HG03342 (cell line): ENCODE results near the gene MZB1.
"Not testable (repeated sequence)": the region's sequence is repeated elsewhere in the genome, so short reads cannot be mapped to it uniquely, and the experiment has no call there.

Source experiments
- ATAC-seq: cut with Tn5 transposase; IDR thresholded peaks from one replicate; pipeline ENCODE4 v1.9.1; 2021; ENCODE audit warnings: mild to moderate bottlenecking, moderate library complexity; ENCODE audit not compliant: unreplicated experiment

The MZB1 gene

DNA sequence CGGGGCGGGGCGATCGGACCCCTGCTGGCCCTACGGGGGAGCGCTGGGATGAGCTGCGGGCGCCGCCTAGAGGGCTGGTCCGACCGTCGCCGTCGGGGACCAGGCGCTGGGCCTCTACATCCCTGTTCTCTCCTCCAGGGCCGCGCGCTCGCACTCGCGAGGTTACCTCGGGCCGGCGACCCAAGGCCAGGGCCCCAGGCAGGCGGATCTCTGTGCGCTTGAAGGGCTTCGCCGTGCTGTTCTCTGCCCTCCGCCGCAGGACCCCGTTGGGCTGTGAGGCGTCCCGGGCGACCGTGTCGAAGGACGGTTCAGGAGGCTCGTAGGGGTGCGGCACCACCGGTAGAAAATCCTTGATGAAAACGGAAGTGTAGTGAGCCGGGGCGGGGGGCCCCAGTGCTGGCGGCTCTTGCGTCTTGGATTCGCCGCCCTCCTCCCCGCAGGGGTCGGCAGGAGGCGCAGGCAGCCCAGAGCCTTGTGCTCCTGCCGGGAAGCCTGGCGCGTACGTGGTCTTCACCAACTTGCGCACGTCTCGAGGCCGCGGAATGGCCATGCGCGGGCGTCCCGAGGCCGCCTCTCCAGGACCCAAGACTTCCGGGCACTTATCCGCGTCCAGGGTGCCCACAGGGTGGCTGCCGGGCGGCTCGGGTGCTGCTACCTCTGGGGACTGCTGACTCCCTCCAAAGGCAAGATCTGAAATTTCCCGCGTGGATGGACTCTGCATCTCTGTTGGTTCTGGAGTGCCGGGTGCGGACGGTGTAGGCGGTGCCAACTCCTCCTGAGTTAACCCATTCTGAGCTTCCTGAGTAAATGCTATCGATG is 3.2 kb upstream of the MZB1 start:
- peak; percentile 54 for ATAC-seq

DNA sequence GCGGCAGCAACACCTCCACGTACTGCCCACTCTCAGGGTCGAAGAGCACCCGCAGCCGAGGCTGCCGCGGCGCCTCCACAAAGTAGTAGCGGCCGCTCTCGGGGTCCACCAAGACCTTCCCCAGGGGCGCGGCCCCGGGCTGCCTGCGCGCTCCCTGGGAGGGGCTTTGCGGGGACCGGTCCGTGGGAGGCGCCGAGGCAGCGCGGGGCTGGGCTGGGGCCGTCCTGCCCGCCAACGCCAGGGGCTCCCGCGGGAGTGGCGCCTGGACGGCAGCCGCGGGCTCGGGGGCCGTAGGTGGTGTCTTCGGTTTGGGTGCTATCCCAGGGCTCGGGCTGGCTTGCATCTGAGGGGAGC is 2.6 kb upstream of the MZB1 start:
- ATAC-seq: peak; percentile 8

DNA sequence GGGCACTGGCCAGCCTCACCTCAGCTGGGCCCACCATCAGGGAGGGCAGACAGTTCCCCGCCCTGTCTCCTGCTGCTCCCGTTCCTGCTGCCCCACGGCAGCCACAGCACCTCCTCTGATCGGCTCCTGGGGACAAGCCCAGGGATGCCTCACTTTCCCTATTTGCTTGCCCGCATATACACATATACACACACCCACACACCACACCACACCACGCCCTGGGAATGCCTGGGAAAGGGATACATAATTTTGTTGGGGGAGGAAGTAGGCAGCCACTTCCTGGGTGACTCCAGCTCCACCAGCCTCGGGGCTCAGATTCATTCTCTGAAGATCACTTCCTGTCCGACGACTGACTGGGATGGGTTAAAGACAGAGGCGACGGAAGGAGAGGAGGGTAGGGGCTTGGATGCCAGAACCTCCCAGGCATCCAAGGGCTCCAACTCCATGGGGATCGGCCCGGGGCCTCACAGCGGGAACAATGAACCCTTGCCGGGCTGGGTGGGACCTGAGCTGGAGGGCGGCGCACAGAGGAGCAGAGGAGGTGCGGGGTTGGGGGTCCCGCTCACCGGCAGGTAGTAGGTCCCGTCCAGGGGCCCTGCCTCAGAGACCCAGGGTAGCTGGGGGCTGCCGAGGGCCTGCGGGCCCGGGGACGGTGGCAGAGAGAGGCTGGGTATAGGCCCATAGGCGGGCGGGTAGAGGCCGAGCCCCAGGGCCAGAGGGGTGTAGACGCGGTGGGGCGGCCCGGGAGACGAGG is 2.0 kb upstream of the MZB1 start:
- ATAC-seq: no peak

- no peak for ATAC-seq
These were observed 1.2 kb upstream of the MZB1 start for GRCh38 chr5:139390639-139391569.

GRCh38 chr5:139388198-139388821 is 1.4 kb downstream of the MZB1 start:
- ATAC-seq: no peak

GRCh38 chr5:139387611-139388197 is 2.0 kb downstream of the MZB1 start:
- ATAC-seq: no peak

- ATAC-seq: not testable (repeated sequence)
These were observed 2.8 kb downstream of the MZB1 start for GRCh38 chr5:139386956-139387355.

GRCh38 chr5:139386050-139386438 is 3.7 kb downstream of the MZB1 start:
- no peak for ATAC-seq

DNA sequence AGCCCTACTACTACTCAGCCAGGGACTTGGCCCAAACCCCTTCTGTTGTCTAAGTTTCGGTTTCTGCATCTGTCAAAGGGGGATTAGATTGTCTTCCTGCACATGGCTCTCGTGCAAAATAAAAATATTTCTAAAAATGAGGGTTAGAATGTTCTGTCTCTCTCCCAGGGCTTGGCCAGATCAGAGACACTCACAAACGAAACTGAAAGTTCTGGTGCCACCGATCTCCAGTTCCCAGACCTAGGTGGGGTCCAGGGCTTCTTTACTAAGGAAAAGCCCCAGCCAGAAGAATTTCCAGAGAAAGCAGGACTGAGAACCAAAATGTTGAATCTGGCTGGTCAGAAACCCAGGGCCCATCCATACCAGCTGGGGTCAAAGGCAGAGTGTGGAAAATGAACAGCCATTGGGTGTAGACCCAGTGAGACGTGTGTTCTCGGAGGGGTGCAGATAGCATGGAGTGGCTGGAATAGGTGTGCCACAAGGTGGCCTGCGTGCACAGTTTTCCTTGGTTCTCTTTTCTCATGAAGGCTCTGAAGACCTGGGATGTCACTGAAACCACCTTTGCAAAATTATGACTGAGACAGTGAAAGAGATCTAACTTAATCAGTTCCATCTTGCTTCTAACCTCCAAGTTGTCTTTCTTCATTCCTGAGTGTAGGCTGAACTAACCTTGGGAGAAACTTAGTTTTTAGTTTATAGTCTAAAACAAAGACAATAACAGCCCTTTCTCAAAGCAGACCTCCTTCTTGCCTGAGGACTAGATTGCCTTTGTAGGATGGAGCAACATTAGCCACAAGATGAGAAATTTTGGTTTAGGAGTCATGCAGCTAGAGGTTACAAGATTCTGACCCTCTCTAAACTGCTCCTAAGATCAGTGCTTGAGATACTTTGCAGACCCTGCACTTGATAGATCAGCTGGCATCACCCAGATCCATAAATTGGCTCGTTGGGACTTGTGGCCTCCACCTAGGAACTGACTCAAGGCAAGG is 4.4 kb downstream of the MZB1 start:
- ATAC-seq: no peak

- ATAC-seq: no peak
These were observed 5.1 kb downstream of the MZB1 start for GRCh38 chr5:139384591-139385051.

GRCh38 chr5:139383993-139384590 is 5.6 kb downstream of the MZB1 start:
- no peak for ATAC-seq

DNA sequence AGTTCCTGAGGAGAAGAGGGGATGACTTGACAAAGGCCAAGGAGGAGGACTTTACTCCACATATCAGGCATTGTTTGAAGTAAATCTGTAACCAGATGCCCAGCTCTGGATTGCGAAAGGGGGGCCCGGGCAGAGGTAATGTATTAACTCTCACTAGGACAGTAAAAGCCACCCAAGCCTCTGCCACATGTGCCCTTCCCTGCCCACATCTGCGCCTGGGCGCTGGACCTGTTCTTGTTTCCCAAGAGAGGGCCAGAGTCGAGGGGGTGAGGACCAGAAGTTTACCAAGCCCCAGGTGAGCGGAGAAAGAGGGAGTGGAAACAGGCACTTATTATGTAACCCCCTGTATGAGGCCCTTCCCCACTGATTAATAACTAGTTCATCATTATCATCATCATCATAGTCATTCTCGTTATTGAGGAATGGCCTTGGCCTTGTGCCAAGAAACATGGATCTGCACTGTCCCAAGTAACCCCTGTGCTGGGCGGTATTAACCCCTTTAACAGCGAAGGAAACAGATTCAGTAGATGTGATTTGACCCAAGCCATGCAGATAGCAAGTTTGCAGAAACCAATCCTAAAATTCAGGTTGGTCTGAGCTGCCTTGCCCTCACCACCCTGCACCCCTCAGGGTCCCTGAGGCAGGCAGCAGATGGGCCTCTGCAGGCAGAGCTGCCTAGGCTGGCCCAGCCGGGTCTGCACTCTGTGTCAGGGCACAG is 6.3 kb downstream of the MZB1 start, which contains the start of gene SLC23A1:
TSS of gene SLC23A1 (minus strand) at position 23 of the 718 bp plus-strand sequence. CDS start 44 bp downstream, outside the sequence.
- no peak for ATAC-seq

GRCh38 chr5:139382807-139383206 is 6.9 kb downstream of the MZB1 start:
- ATAC-seq: no peak

DNA sequence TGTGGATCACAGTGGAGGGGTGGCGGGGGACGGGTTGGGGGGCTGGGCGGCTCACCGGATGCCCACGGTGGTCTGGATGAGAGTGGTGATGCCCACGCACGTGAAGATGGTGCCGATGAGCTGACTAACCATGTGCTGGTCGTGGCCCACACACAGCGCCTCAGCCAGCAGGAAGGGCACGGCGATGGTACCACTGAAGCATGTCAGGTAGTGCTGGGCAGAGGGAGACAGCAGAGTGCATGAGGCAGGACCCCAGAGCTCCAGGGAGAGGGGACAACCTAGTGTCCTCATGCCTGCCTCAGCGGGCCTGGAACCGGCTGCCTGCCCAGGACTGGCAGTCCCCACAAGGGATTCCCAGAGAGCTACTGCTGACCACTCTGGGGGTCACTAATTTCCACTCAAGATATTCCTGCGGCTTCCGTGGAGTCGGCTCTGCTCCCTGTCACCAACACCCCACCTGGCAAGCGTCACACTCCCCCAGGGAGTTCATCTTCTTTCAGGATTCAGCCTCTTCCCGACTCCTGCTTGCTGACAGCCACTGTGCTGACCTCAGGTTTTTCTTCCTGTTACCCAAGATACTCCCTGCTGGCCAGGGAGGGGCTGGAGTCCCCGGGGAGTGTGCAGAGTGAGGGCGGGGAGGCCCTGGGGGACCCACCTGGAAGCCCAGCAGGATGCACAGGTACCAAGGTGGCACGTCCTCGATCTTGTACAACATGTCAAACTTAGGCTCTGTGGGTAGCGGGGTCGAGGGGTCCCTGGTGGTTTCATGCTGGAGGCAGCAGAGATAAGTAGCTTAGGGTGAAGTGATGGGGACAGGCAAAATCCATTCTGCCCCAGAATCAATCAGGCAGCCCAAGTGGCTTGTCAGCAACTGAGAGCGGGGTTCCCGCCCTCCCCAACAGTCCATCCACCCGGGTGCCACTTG is 7.6 kb downstream of the MZB1 start:
- ATAC-seq: no peak

DNA sequence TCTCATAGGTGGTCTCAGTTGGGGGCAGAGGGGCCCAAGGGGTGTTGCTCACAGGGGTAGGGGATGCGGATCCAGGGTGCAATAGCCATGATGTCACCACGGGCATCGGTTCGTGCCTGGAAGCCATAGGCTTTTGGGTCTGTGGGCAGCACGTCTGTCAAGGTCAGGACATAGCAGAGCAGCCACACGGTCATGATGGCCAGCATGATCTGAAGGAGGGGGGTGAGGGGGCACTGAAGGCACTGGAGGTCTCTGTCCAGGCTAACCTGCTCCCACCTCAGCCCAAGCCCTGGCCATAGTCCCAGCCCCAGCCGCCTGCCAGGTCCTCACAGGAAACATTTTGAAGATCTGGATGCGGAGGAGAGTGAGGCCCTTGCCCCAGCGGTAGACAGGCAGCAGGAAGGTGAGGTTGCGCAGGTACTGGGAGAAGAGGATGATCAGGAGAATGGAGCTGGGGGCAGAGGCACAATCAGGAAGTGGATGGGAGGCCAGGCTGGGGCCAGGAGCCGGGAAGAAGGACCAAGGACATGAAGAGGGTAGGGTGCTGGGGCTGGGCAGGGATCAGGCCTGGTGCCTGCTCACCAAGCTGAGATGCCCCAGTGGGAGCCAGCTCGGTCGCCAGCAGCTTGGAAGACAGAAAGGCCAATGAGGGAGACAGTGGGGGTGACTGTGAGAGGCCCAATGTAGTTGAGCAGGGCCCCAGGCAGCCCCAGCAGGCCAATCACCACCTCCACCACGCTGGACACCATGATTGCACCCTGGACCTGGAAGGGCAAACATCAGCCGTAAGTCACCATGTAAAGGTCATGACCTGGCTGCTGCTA is 9.9 kb downstream of the MZB1 start:
- no peak for ATAC-seq

DNA sequence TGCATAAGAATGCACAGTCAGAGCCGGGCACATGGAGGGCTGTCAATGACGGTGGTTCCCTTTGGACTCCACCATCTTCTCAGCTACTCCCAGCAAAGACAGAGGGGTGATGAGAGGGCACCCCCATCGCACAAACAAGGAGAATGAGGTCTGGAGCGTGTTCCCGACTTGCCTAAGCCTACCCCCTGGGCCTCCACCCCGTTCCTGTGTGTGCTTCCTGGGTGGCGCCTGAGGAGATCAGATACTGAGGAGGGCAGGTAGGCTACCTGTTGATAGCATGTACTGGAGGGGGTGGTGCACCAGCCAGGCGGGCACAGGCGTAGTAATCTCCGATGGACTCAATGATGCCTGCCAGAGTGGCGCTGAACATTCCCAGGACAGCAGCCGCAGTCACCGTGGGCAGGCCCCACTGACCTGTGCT is 10.8 kb downstream of the MZB1 start:
- no peak for ATAC-seq
